ENCODE results near the gene OVCH2.
"Not testable (repeated sequence)": the region's sequence is repeated elsewhere in the genome, so short reads cannot be mapped to it uniquely, and the experiment has no call there.

OVCH2 gene

DNA sequence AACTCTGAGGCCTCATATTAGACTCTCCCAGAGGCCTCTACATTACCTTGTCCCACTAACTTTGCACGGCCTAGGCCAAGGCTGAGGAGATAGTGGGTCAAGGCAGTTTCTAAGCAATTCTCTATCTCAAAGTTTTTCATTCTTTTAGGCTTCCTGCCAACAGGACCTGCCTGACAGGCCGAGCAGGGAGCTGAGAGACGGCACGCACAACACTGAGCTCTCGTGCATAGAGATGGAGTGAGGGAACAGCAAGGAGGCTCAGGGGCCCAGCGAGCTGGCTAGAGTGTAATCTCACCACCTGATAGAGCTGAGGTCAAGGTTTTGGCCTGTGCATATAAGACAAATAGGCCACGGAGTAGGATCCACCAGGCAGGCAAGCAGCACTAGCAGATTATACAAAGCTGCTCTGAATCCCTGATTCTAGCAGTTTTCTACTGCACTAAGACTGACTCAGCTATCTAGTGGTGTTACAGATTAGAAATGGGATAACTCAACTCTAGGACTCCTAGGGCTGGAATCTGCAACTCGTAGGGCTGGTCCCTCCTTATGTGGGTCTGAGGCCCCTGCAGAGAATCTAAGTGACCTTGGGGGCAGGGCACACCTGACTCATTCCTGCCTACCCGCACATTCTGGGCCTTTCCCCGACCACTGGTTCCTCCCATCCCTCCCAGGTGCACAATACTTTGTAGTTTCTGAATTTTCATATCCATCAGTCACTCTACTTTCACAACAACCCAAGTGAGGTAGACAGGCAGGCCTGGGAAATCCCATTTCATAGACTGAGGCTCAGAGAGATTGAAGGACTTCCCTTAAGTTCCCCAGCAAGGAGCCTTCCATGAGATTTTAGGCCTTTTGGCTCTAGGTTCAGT is 34.7 kb downstream of the OVCH2 start:
- Histone ChIP-seq H3K4me3 (ENCODE audit: low read depth in 1 of 2, low read length in 2 of 2) (no peak overlapping the region), H3K27ac (ENCODE audit: low read depth, low read length) (no peak overlapping the region), H3K4me1 (ENCODE audit: insufficient read depth, low read length) (no peaks in the 10 kb centered on the region), H3K27me3 (ENCODE audit: control insufficient read depth in 1 of 2, insufficient read depth in 2 of 2, low read length in 2 of 2) (peaks cover 3 to 29% of the 10 kb centered on the region in 2 donors), H3K9ac (ENCODE audit: low read length) (no peak overlapping the region), H3K9me3 (ENCODE audit: low read length) (no peaks in the 10 kb centered on the region), H3K36me3 (ENCODE audit: insufficient read depth, low read length) (no peaks in the 10 kb centered on the region)

DNA sequence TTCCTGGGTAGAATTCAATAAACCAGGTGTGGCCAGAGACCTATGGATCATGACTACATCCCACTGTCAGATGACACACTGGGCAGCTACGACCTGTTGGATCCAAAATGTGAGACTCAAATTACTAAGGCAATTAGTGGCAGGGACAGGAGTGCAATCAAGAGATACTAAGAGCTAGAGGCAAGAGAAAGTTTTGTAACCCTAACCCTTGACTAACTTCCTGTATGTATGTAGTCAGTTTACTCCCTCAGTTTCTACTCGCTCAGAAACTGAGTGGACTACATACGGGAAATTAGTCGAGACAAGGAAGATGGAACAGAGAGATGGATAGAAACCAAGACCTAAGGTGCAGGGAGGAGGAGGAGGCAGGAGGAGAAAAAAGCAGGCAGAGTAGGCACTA is 35.6 kb downstream of the OVCH2 start:
- peaks cover 3 to 29% of the 10 kb centered on the region in 2 donors for H3K27me3 ChIP-seq (ENCODE audit: control insufficient read depth in 1 of 2, insufficient read depth in 2 of 2, low read length in 2 of 2)
- H3K4me3 ChIP-seq (ENCODE audit: low read depth in 1 of 2, low read length in 2 of 2), result no peak overlapping the region
- no peaks in the 10 kb centered on the region for H3K36me3 ChIP-seq (ENCODE audit: insufficient read depth, low read length)
- H3K4me1 ChIP-seq (ENCODE audit: insufficient read depth, low read length), result no peaks in the 10 kb centered on the region
- no peak overlapping the region for H3K9ac ChIP-seq (ENCODE audit: low read length)
- no peak overlapping the region for H3K27ac ChIP-seq (ENCODE audit: low read depth, low read length)
- H3K9me3 ChIP-seq (ENCODE audit: low read length), result no peaks in the 10 kb centered on the region

DNA sequence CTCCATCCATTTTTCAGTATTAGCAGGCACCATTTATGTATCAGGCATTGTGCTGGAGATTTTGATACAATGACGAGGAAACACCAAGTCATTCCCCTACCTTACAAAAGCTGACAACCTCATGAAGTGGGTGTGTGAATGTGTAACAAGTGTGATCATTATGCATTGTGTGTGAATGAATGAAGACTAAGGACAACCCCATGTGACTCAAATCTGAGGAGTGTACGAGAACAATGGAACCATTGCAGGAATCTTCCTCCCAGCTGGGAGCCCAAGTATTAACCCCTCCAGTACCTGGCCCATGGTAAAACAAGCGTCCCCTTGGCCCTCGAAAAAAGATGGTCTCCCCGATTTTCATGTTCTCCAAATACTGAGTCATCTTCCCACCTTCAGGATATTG is 37.4 kb downstream of the OVCH2 start:
- H3K27ac ChIP-seq (ENCODE audit: low read depth, low read length), result no peak overlapping the region
- H3K9me3 ChIP-seq (ENCODE audit: low read length), result no peaks in the 10 kb centered on the region
- no peaks in the 10 kb centered on the region for H3K4me1 ChIP-seq (ENCODE audit: insufficient read depth, low read length)
- H3K36me3 ChIP-seq (ENCODE audit: insufficient read depth, low read length), result no peaks in the 10 kb centered on the region
- H3K4me3 ChIP-seq (ENCODE audit: low read depth in 1 of 2, low read length in 2 of 2), result no peak overlapping the region
- peaks cover 3 to 23% of the 10 kb centered on the region in 2 donors for H3K27me3 ChIP-seq (ENCODE audit: control insufficient read depth in 1 of 2, insufficient read depth in 2 of 2, low read length in 2 of 2)
- H3K9ac ChIP-seq (ENCODE audit: low read length), result no peak overlapping the region

DNA sequence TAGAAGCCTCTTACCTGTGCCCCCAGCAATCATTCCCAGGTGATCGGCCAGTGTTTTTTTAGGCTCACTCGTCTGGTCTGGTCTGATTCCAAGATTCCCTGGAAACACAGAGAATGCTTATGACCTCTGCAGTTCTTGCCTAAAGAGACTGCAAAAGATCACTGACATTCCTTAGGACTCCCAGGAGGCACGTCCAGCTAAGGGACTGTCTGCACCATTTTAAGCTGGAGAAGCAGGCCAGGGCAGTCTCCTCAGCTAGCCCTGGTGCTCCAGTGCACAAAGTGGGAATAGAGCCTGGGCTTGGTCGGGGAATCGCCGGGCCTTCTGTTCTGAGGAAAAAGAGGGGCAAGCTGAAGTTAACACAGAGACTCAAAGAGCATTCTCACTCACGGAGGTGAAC is 37.8 kb downstream of the OVCH2 start:
- Histone ChIP-seq H3K36me3 (ENCODE audit: insufficient read depth, low read length) (no peaks in the 10 kb centered on the region), H3K9ac (ENCODE audit: low read length) (no peak overlapping the region)

DNA sequence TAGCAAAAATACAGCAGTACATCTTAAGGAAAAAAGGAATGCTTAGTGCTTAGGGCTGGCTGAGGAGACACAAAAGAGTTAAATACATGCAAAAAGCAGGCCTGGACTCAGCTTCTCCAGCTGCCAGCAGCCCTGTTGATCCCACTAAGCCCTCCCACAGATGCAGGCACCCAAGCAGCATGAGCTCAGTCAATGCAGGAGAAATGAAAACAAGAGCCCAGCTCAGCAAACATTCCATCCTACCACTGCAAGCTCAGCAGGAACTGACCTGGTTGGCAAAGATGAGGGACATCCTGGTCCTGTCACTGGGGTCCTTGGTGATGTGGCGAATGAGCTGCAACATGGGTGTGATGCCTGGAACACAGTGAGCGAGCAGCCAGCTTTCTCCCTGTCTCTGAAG is 38.8 kb downstream of the OVCH2 start:
- Histone ChIP-seq H3K9ac (ENCODE audit: low read length) (no peak overlapping the region), H3K9me3 (ENCODE audit: low read length) (no peaks in the 10 kb centered on the region), H3K4me1 (ENCODE audit: insufficient read depth, low read length) (no peaks in the 10 kb centered on the region), H3K27me3 (ENCODE audit: control insufficient read depth in 1 of 2, insufficient read depth in 2 of 2, low read length in 2 of 2) (peaks cover 0 to 9% of the 10 kb centered on the region in 2 donors), H3K4me3 (ENCODE audit: low read depth in 1 of 2, low read length in 2 of 2) (no peak overlapping the region), H3K36me3 (ENCODE audit: insufficient read depth, low read length) (no peaks in the 10 kb centered on the region), H3K27ac (ENCODE audit: low read depth, low read length) (no peak overlapping the region)

More for the DNA sequence above, 37.8 kb downstream of the OVCH2 start:
- H3K27me3 ChIP-seq (ENCODE audit: control insufficient read depth in 1 of 2, insufficient read depth in 2 of 2, low read length in 2 of 2), result peaks cover 3 to 19% of the 10 kb centered on the region in 2 donors
- no peak overlapping the region for H3K27ac ChIP-seq (ENCODE audit: low read depth, low read length)
- no peaks in the 10 kb centered on the region for H3K9me3 ChIP-seq (ENCODE audit: low read length)
- H3K4me1 ChIP-seq (ENCODE audit: insufficient read depth, low read length), result no peaks in the 10 kb centered on the region
- H3K4me3 ChIP-seq (ENCODE audit: low read depth in 1 of 2, low read length in 2 of 2), result no peak overlapping the region

DNA sequence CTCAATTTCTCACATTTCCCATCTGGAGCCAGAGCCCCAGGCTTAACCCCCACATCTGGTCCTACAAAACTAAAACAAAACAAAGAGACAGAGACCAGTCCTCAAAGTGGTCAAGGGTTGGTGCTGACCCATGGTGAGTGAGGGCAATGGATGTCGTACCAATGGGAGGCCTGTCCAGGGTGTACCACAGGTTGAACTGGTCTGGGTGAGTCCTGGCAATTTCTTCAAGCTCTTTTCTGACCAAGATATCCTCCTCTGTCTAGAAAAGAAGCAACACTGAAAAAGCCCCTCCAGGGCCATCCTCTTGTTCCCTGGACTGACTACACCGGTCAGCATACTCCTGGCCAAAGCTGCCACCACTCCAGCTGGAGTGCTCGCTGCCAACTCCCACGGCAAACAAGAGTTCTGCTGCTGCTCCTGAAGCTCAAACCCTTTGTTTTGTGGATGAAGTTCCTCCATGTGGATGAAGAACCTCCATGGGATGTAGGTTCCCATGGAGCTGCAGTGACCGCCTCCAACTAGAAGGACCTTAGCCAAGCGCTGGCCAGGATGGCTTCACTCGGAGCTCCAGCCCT is 39.9 kb downstream of the OVCH2 start:
- Histone ChIP-seq H3K9me3 (ENCODE audit: low read length) (no peaks in the 10 kb centered on the region), H3K4me3 (ENCODE audit: low read depth in 1 of 2, low read length in 2 of 2) (no peak overlapping the region), H3K4me1 (ENCODE audit: insufficient read depth, low read length) (no peaks in the 10 kb centered on the region), H3K36me3 (ENCODE audit: insufficient read depth, low read length) (no peaks in the 10 kb centered on the region), H3K27me3 (ENCODE audit: control insufficient read depth in 1 of 2, insufficient read depth in 2 of 2, low read length in 2 of 2) (peaks cover 0 to 5% of the 10 kb centered on the region in 2 donors), H3K9ac (ENCODE audit: low read length) (no peak overlapping the region), H3K27ac (ENCODE audit: low read depth, low read length) (no peak overlapping the region)

DNA sequence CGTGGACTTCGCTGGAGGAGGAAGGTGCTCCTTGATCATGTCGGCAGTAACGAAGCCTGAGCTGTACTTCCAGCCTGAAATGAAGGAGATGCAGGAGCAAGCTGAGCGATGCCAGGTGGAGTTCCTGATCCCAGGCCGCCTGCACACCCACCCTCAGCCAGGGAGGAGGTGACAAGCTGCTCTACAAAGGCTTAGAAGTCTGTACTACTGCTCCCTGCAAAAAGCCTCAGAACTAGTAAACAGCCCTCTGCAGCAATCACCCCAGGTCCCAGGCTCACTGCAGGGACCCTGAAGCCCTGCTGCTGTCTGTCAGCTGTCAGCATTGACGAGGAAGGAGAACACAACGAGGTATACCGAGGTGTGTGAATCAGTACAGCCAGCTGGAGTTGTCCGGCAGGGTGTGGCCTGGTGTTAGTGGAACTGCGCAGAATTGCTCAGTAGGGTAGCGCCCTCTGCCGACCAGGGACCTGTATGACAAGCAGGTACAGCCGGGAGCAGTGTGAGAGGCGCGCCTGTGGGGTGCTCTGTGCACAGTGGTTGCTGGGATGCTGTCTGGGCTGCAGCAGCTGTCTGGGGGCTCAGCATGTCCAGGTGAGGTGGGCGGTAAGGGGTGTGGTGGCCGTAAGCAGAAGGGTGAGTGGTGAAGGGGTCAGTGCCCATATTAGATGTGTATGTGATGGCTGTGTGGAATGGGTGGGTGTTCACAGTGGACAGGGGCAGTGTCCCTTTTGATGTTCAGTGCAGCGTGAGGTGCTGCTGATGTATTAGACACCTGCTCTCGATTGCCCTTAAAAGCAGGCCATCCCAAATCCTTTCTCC is 40.6 kb downstream of the OVCH2 start:
- Histone ChIP-seq H3K36me3 (ENCODE audit: insufficient read depth, low read length) (no peaks in the 10 kb centered on the region), H3K27ac (ENCODE audit: low read depth, low read length) (no peak overlapping the region), H3K9ac (ENCODE audit: low read length) (no peak overlapping the region)

DNA sequence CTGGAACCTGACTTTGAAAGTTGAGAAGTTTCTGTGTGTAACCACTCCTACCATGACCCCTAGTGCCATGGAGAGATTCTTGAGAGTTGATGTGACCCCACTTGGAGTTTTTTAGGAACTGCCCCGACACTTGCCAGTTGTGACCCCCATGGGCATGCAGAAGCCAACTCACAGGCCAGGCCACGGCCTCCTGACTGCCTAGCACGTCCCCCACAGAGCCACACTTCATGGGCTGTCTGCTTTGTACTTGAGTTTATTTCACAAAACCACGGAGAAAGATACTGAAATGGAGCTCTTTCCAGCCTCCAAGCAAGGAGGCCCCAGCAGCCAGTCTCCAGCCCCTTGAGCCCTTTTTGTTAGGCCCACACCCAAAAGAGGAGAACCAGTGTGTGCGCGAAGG is 41.4 kb downstream of the OVCH2 start:
- Histone ChIP-seq H3K4me3 (ENCODE audit: low read depth in 1 of 2, low read length in 2 of 2) (no peak overlapping the region), H3K36me3 (ENCODE audit: insufficient read depth, low read length) (no peaks in the 10 kb centered on the region), H3K27me3 (ENCODE audit: control insufficient read depth in 1 of 2, insufficient read depth in 2 of 2, low read length in 2 of 2) (no peaks in the 10 kb centered on the region), H3K9me3 (ENCODE audit: low read length) (no peaks in the 10 kb centered on the region), H3K4me1 (ENCODE audit: insufficient read depth, low read length) (no peaks in the 10 kb centered on the region), H3K27ac (ENCODE audit: low read depth, low read length) (no peak overlapping the region), H3K9ac (ENCODE audit: low read length) (no peak overlapping the region)

More for the DNA sequence above, 40.6 kb downstream of the OVCH2 start:
- Histone ChIP-seq H3K4me3 (ENCODE audit: low read depth in 1 of 2, low read length in 2 of 2) (no peak overlapping the region), H3K4me1 (ENCODE audit: insufficient read depth, low read length) (no peaks in the 10 kb centered on the region), H3K9me3 (ENCODE audit: low read length) (no peaks in the 10 kb centered on the region), H3K27me3 (ENCODE audit: control insufficient read depth in 1 of 2, insufficient read depth in 2 of 2, low read length in 2 of 2) (no peaks in the 10 kb centered on the region)

DNA sequence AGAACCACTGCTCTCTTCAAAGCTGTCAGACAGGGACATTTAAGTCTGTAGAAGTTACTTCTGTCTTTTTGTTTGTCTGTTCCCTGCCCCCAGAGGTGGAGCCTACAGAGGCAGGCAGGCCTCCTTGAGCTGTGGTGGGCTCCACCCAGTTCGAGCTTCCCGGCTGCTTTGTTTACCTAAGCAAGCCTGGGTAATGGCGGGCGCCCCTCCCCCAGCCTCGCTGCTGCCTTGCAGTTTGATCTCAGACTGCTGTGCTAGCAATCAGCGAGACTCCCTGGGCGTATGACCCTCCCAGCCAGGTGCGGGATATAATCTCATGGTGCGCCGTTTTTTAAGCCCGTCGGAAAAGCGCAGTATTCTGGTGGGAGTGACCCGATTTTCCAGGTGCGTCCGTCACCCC is 42.7 kb downstream of the OVCH2 start:
- not testable (repeated sequence) for H3K4me3 ChIP-seq (ENCODE audit: low read depth in 1 of 2, low read length in 2 of 2); H3K4me1 ChIP-seq (ENCODE audit: insufficient read depth, low read length); H3K9me3 ChIP-seq (ENCODE audit: low read length); H3K9ac ChIP-seq (ENCODE audit: low read length); H3K36me3 ChIP-seq (ENCODE audit: insufficient read depth, low read length); H3K27me3 ChIP-seq (ENCODE audit: control insufficient read depth in 1 of 2, insufficient read depth in 2 of 2, low read length in 2 of 2); H3K27ac ChIP-seq (ENCODE audit: low read depth, low read length)

DNA sequence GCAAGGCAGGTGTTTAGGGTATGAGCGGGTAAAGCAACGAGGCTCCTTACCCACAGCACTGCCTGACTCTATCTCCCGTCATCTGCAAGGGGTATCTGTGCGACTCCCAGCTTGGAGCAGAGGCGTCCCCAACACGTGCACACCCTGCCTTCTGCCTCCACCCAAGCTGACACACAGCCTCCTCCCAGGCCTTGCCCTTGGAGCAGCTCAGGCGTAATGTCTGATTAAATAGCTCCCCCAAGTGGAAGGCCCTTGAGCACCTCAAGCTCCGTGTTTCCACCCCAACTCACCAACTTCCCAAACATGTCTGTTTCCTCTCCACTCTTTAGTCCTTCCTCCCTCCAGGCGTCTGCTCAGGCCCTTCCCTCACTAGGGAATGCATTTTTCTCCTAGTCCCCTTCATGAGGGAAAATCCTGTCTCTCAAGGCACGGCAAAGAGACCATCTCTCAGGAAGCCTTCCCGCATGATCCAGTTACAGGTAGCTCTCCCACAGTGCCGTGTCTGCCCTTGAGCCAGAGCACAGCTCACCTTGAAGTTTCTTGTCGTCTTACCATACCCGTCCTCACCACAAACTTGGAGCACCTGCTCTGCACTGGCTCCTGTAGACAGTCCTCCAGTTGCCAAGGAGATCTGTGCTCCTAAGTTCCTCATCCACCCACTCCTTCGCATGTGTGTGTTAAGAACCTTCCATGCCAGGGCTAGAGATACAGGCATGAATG is 48.8 kb downstream of the OVCH2 start:
- Histone ChIP-seq H3K4me1 (ENCODE audit: insufficient read depth, low read length) (no peaks in the 10 kb centered on the region), H3K27me3 (ENCODE audit: control insufficient read depth in 1 of 2, insufficient read depth in 2 of 2, low read length in 2 of 2) (no peaks in the 10 kb centered on the region), H3K9me3 (ENCODE audit: low read length) (no peaks in the 10 kb centered on the region), H3K27ac (ENCODE audit: low read depth, low read length) (no peak overlapping the region), H3K9ac (ENCODE audit: low read length) (no peak overlapping the region), H3K36me3 (ENCODE audit: insufficient read depth, low read length) (peaks cover 21% of the 10 kb centered on the region), H3K4me3 (ENCODE audit: low read depth in 1 of 2, low read length in 2 of 2) (no peak overlapping the region)

DNA sequence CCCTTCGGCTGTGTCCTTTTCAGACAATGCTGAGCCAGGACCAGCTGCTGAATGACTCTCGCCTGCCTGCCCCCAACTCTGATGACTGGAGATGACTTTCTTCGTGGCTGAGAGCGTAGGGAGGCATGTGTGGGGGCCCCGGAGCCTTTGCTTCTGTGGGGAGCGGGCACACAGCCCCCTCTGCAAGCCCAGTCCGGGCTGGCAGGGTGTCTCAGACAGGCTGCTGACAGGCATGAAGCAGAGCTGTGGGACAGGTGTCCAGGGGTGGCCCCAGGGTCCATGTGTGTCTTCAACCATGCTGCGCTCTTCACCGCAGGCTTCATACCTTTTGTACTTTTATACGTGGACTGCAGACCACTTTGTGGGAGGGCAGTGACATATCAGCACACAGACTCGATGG is 49.6 kb downstream of the OVCH2 start:
- H3K4me3 ChIP-seq (ENCODE audit: low read depth in 1 of 2, low read length in 2 of 2), result no peak overlapping the region
- H3K36me3 ChIP-seq (ENCODE audit: insufficient read depth, low read length), result peaks cover 26% of the 10 kb centered on the region
- no peaks in the 10 kb centered on the region for H3K27me3 ChIP-seq (ENCODE audit: control insufficient read depth in 1 of 2, insufficient read depth in 2 of 2, low read length in 2 of 2)
- no peak overlapping the region for H3K9ac ChIP-seq (ENCODE audit: low read length)
- no peaks in the 10 kb centered on the region for H3K9me3 ChIP-seq (ENCODE audit: low read length)
- no peaks in the 10 kb centered on the region for H3K4me1 ChIP-seq (ENCODE audit: insufficient read depth, low read length)
- no peak overlapping the region for H3K27ac ChIP-seq (ENCODE audit: low read depth, low read length)

All from muscle layer of colon (tissue), 2 donors.